Heart right ventricle (tissue), 16 donors: Measurements from ENCODE around the gene MYOM3. TPM values are rescaled to one million over a fixed set of nuclear protein-coding genes. Genes with fewer than 3 reads are reported as not detected.

Experiments
- ATAC-seq, 8 donors: fragments of 200-7000 bp; cut with Tn5 transposase; one replicate each; pipeline ENCODE4 v1.9.1; 2020; ENCODE audit warnings: mild to moderate bottlenecking in 8 of 8, moderate library complexity in 8 of 8, moderate number of reproducible peaks in 1 of 8
- DNase-seq, 2 donors: peaks; one replicate each; pipeline ENCODE4 v3.0.0-alpha.2; 2020
- H3K27ac ChIP-seq, 10 donors: fragments of 200-600 bp; sonication (generic) in 2 of 10; one replicate each; pipeline versions ENCODE4 v1.5.0 to v1.8.0; 2020 to 2022; ENCODE audit warnings: mild to moderate bottlenecking in 3 of 10
- H3K27me3 ChIP-seq, 7 donors: fragments of 200-600 bp; one replicate each; pipeline ENCODE4 v1.8.0; 2021 to 2022; ENCODE audit warnings: mild to moderate bottlenecking in 2 of 7
- H3K36me3 ChIP-seq, 9 donors: fragments of 200-600 bp; sonication (generic) in 1 of 9; one replicate each; pipeline versions ENCODE4 v1.5.0 to v1.8.0; 2020 to 2022; ENCODE audit warnings: mild to moderate bottlenecking in 2 of 9
- H3K4me1 ChIP-seq, 9 donors: fragments of 200-600 bp; sonication (generic) in 1 of 9; one replicate each; pipeline versions ENCODE4 v1.5.0 to v1.8.0; 2020 to 2022; ENCODE audit warnings: mild to moderate bottlenecking in 4 of 9
- H3K4me3 ChIP-seq, 10 donors: fragments of 200-600 bp; sonication (generic) in 2 of 10; one replicate each; pipeline versions ENCODE4 v1.5.0 to v1.8.0; 2020 to 2022; ENCODE audit warnings: mild to moderate bottlenecking in 7 of 10, moderate library complexity in 2 of 10
- H3K9me3 ChIP-seq, 11 donors: fragments of 200-600 bp in 10 of 11; sonication (generic) in 2 of 11; one replicate each; pipeline versions ENCODE4 v1.5.0 to v1.8.0; 2013 to 2022; ENCODE audit warnings: mild to moderate bottlenecking in 2 of 11, control low read depth in 1 of 11, moderate library complexity in 1 of 11
- WGBS, 2 donors: extraction: QIAGEN DNeasy Blood & Tissue Kit; methylation state at CpG; one replicate each; pipeline ENCODE4 v1.1.7; 2013; ENCODE audit warnings: inconsistent platforms in 1 of 2; 5-methylcytosine and 5-hydroxymethylcytosine counted together
- intact Hi-C, 10 donors: fragments of 100-400 bp; cut with DNase I; formaldehyde crosslinking; loops; one replicate each; pipeline versions ENCODE4 v1.11.1 to v1.14.2; 2022
- polyA plus RNA-seq, 2 donors: library from polyadenylated mRNA; stranded (reverse); fragments of 200-250 nt; gene quantifications; one replicate each; pipeline ENCODE4 v1.2.3, GENCODE V29; 2013
- total RNA-seq, 10 donors: library from RNA; stranded (reverse); fragmentation: NEBNext Ultra II Directional in 3 of 10; extraction: Animal tissue kit (Norgen Biotek cat#: 25700) in 3 of 10; gene quantifications; one replicate each; pipeline versions ENCODE4 v1.2.1 to v1.2.4, GENCODE V29; 2021 to 2023
- TF ChIP-seq, protein P1 (sequence below), 9 donors: fragments of 200-600 bp; sonication (generic) in 2 of 9; IDR thresholded peaks; one replicate each; pipeline versions ENCODE4 v1.5.0 to v1.8.0; 2021 to 2022; ENCODE audit warnings: antibody characterized with exemption in 9 of 9, mild to moderate bottlenecking in 5 of 9, moderate library complexity in 1 of 9
- donor health status: Arrhythmogenic right ventricular cardiomyopathy.
- donor health status: ischemic (EF 13 %, LVEDD 7.1; RV severe dilation, severe dysfunction).
- donor health status: healthy with polysubstance abuse.
- donor health status: DM: no; HTN: yes; CAD: no.
- donor health status: DM: no; HTN: no; CAD: no.
- donor health status: ischemic (EF 25% LVEDD 6.9; RV normal size, moderate dysfunction).
- donor health status: ischemic (EF 25% LVEDD 5.7; RV mildly dilated, moderate dysfunction).
- donor health status: healthy.
- donor health status: DM: yes; HTN: yes; CAD: no.
- donor health status: Ischemic cardiomyopathy.
- donor health status: ischemic (EF 35%, LVEDD 5.7; RV mildly dilated, moderate dysfunction).
- donor health status: nonischemic (EF 11% LVEDD 7.7; RV severe dilation, severe dysfunction).
- donor health status: DM: yes; HTN: yes; CAD: no.
- donor health status: PGD.
- donor health status: ischemic (EF 29% LVEDD 5.4; RV normal size, mild dysfunction).
- donor health status: nonischemic (EF 23%, LVEDD 6.1; RV moderate dilation, normal function).

The MYOM3 gene
- total and polyA plus RNA-seq, 12 donors: 85.3 to 428 (median 318) TPM

DNA sequence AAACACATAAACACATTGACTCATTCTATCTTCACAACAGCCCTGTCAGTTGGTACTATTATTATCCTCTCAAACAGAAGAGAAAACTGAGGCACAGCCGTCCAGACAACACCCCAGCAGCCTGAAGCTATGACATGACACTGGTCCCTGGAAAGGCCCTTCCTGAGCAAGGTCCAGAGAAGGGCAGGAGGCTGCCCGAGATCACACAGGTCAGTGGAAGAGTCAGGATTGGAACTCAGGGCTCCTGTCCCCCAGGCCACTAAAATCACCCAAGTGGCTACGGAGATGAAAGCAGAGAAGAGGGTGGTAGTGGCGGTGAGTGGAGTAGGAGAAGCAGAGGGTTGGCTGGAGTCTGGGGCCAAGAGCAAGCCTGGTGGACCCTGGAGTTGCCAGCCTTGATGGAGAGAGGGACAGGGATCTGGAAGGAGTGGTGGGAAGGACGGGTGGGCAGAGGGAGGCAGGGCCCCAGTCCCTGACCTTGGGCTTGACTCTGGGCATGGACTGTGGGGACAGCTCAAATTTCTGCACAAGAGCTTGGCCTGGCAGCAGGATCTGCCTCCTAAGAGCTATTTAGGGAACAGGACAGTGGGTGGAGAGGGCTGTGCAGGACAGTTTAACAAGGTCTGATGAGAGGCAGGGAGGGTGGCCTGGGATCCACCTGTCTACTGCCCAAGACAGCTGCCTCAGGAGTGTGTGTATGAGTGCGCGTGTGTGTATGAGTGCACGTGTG lies 15.8 kb downstream of the MYOM3 start:
- DNase-seq (peak; percentile 51 to 64), ATAC-seq (peak; percentile 56 to 87 (median 74))
- no peaks in the 10 kb centered on the region for H3K27me3 ChIP-seq
- peak overlapping the region; percentile 69 to 91 (median 84) for H3K27ac ChIP-seq
- WGBS, 2 donors: 45 to 65% methylated on average over 8 of the region's 8 CpGs
- H3K4me1 ChIP-seq: peaks cover 0 to 59% (median 21%) of the 10 kb centered on the region in 9 donors
- no peak overlapping the region for H3K4me3 ChIP-seq
- intact Hi-C loops: no loop called here
- H3K9me3 ChIP-seq: no peaks in the 10 kb centered on the region
- TF ChIP-seq, protein P1, sequence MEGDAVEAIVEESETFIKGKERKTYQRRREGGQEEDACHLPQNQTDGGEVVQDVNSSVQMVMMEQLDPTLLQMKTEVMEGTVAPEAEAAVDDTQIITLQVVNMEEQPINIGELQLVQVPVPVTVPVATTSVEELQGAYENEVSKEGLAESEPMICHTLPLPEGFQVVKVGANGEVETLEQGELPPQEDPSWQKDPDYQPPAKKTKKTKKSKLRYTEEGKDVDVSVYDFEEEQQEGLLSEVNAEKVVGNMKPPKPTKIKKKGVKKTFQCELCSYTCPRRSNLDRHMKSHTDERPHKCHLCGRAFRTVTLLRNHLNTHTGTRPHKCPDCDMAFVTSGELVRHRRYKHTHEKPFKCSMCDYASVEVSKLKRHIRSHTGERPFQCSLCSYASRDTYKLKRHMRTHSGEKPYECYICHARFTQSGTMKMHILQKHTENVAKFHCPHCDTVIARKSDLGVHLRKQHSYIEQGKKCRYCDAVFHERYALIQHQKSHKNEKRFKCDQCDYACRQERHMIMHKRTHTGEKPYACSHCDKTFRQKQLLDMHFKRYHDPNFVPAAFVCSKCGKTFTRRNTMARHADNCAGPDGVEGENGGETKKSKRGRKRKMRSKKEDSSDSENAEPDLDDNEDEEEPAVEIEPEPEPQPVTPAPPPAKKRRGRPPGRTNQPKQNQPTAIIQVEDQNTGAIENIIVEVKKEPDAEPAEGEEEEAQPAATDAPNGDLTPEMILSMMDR (IDR thresholded peaks at IDR 0.05): no peak
- H3K36me3 ChIP-seq: peaks cover 0 to 47% (median 0%) of the 10 kb centered on the region in 9 donors

GRCh38 chr1:24095140-24095859 lies 16.6 kb downstream of the MYOM3 start:
- H3K4me1 ChIP-seq: peaks cover 0 to 66% (median 25%) of the 10 kb centered on the region in 9 donors
- ATAC-seq: no peak
- 73 to 74% methylated on average over 14 of the region's 14 CpGs for WGBS, 2 donors
- no peaks in the 10 kb centered on the region for H3K9me3 ChIP-seq
- peak overlapping the region; percentile 69 to 91 (median 84) for H3K27ac ChIP-seq
- intact Hi-C loops: no loop called here
- no peaks in the 10 kb centered on the region for H3K27me3 ChIP-seq
- peaks cover 0 to 51% (median 0%) of the 10 kb centered on the region in 9 donors for H3K36me3 ChIP-seq
- no peak for DNase-seq
- no peak overlapping the region for H3K4me3 ChIP-seq
- TF ChIP-seq, protein P1 (IDR thresholded peaks at IDR 0.05): no peak

- H3K9me3 ChIP-seq: no peaks in the 10 kb centered on the region
These were observed 17.4 kb downstream of the MYOM3 start for GRCh38 chr1:24094554-24094953.

DNA sequence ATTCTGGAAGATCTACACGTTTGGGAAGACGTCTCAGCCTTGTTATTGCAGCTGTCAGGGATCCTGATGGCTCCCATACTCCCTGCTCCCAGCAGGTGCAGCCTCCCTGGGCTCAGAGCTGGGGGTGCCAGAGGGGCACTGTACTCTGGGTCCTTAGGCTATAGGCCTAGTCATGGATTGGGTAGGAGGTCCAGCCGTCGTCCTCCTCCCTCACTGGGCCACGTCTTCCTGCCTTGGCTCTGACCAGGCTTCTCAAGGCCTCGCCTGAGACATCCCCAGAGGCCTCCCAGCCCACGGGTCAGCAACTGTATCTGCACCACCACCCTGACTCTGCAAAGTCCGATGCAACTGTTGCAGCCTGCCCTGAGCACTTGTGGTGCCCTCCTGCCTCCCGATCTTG lies 18.2 kb downstream of the MYOM3 start:
- Histone ChIP-seq H3K9me3 (no peaks in the 10 kb centered on the region), H3K4me3 (no peak overlapping the region), H3K27ac (no peak overlapping the region), H3K36me3 (peaks cover 0 to 62% (median 0%) of the 10 kb centered on the region in 9 donors), H3K4me1 (peaks cover 0 to 57% (median 22%) of the 10 kb centered on the region in 9 donors), H3K27me3 (no peaks in the 10 kb centered on the region)
- DNase-seq (no peak), ATAC-seq (no peak)
- WGBS, 2 donors: 49 to 64% methylated on average over 9 of the region's 9 CpGs
- TF ChIP-seq, protein P1 (IDR thresholded peaks at IDR 0.05): no peak
- intact Hi-C loops: no loop called here

More at GRCh38 chr1:24094554-24094953, 17.4 kb downstream of the MYOM3 start:
- Histone ChIP-seq H3K4me3 (no peak overlapping the region), H3K27ac (peak overlapping the region in 6 of 10 donors; percentile 77 to 90 (median 83)), H3K36me3 (peaks cover 0 to 54% (median 0%) of the 10 kb centered on the region in 9 donors), H3K27me3 (no peaks in the 10 kb centered on the region), H3K4me1 (peaks cover 0 to 65% (median 25%) of the 10 kb centered on the region in 9 donors)
- 74 to 79% methylated on average over 5 of the region's 5 CpGs for WGBS, 2 donors
- TF ChIP-seq, protein P1 (IDR thresholded peaks at IDR 0.05): no peak
- no peak for ATAC-seq
- intact Hi-C loops: no loop called here
- no peak for DNase-seq
